HUES64 (cell line): ENCODE data around the gene LGR6.

Source experiments
- H3K27ac ChIP-seq: 2 replicates; pipeline ENCODE4 v1.7.0; 2013; ENCODE audit warnings: low read depth, low read length, inconsistent platforms
- H3K27me3 ChIP-seq: 2 replicates; pipeline ENCODE4 v1.6.1; 2013; ENCODE audit warnings: mild to moderate bottlenecking, low read length; ENCODE audit not compliant: insufficient read depth
- H3K36me3 ChIP-seq: 2 replicates; pipeline ENCODE4 v1.6.1; 2013; ENCODE audit warnings: mild to moderate bottlenecking, low read length; ENCODE audit not compliant: insufficient read depth
- H3K4me1 ChIP-seq: 2 replicates; pipeline ENCODE4 v1.6.1; 2013; ENCODE audit warnings: mild to moderate bottlenecking, low read length, moderate library complexity; ENCODE audit not compliant: insufficient read depth
- H3K4me3 ChIP-seq: 2 replicates; pipeline ENCODE4 v1.5.1; 2013; ENCODE audit warnings: mild to moderate bottlenecking, low read length, moderate library complexity
- H3K9ac ChIP-seq: 2 replicates; pipeline ENCODE4 v1.6.1; 2013; ENCODE audit warnings: mild to moderate bottlenecking, low read depth, low read length
- H3K9me3 ChIP-seq: 2 replicates; pipeline ENCODE4 v1.6.1; 2013; ENCODE audit warnings: low read depth, low read length; ENCODE audit not compliant: insufficient read depth
- WGBS: fragments of 150-250, 120-280 bp; methylation state at CpG from one replicate; pipeline ENCODE4 v1.1.7; 2013; ENCODE audit warnings: missing lambda C conversion rate; 5-methylcytosine and 5-hydroxymethylcytosine counted together

The LGR6 gene

DNA sequence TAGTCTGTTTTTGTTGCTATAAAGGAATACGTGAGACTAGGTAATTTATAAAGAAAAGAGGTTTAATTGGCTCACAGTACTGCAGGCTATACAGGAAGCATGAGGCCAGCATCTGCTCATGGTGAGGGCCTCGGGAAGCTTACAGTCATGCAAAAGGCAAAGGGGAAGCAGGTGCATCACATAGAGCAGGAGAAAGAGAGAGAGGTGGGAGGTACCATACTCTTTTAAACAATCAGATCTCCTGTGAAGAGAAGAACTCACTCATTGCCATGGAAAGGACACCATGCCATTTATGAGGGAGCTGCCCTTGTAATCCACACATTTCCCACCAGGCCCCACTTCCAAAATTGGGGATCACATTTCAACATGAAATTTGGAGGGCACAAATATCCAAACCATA lies 167.6 kb downstream of the LGR6 start:
- H3K27me3 ChIP-seq: no peaks in the 10 kb centered on the region
- H3K27ac ChIP-seq: peak overlapping the region; percentile 84; the same call in 1 of the 2 replicates
- peak overlapping the region; percentile 18 for H3K4me3 ChIP-seq
- no peak overlapping the region for H3K9ac ChIP-seq
- 74% methylated on average over 2 of the region's 2 CpGs for WGBS
- peaks cover 40% of the 10 kb centered on the region for H3K4me1 ChIP-seq
- no peaks in the 10 kb centered on the region for H3K36me3 ChIP-seq
- H3K9me3 ChIP-seq: no peaks in the 10 kb centered on the region

DNA sequence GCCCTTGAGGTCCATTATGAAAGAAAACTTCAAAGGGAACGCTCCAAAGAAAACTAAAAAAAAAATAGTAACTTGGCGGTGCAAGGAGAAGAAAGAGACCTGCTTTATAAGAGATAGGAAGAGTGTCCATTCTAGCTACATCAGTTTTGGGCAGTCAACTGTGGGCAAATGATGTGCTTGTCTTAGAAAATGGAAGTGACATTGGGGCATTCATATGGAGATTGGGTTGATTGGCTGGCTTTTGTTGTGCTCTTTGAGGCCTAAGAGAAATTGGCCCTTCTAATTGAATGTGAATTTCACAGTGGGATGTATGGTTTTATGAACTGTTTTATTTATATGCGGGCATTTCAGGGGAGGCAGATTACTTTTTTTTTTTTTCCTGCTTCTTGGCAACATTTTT lies 168.1 kb downstream of the LGR6 start:
- Histone ChIP-seq H3K4me1 (peaks cover 40% of the 10 kb centered on the region), H3K36me3 (no peaks in the 10 kb centered on the region), H3K27ac (peak overlapping the region; percentile 84; the same call in 1 of the 2 replicates), H3K4me3 (peak overlapping the region; percentile 18), H3K27me3 (no peaks in the 10 kb centered on the region), H3K9ac (no peak overlapping the region), H3K9me3 (no peaks in the 10 kb centered on the region)
- 28% methylated on average over 3 of the region's 3 CpGs for WGBS

DNA sequence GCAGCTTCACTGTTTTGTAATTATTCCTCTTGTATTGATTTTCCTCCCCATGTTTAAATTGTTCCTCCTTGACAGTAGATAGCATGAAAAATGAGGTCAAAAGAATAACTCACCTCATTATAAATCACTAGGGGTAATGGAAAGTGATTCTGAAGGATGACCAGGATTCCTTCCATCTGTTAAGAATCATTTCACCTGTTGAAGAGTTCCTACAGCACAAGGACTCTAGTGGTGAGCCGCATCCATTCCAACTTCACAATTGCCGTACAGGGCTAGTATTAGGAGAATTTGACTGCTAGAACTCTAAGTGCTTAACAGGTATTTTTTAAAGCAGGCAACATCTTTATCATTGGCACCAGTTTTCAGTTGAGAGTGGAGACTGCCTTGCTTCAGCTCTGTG lies 168.6 kb downstream of the LGR6 start:
- Histone ChIP-seq H3K36me3 (no peaks in the 10 kb centered on the region), H3K27me3 (no peaks in the 10 kb centered on the region), H3K4me1 (peaks cover 40% of the 10 kb centered on the region), H3K9me3 (no peaks in the 10 kb centered on the region), H3K9ac (no peak overlapping the region), H3K27ac (peak overlapping the region; percentile 79; the same call in 1 of the 2 replicates), H3K4me3 (peak overlapping the region; percentile 18; the same call in 1 of the 2 replicates)
- WGBS: 76% methylated on average over 2 of the region's 2 CpGs

DNA sequence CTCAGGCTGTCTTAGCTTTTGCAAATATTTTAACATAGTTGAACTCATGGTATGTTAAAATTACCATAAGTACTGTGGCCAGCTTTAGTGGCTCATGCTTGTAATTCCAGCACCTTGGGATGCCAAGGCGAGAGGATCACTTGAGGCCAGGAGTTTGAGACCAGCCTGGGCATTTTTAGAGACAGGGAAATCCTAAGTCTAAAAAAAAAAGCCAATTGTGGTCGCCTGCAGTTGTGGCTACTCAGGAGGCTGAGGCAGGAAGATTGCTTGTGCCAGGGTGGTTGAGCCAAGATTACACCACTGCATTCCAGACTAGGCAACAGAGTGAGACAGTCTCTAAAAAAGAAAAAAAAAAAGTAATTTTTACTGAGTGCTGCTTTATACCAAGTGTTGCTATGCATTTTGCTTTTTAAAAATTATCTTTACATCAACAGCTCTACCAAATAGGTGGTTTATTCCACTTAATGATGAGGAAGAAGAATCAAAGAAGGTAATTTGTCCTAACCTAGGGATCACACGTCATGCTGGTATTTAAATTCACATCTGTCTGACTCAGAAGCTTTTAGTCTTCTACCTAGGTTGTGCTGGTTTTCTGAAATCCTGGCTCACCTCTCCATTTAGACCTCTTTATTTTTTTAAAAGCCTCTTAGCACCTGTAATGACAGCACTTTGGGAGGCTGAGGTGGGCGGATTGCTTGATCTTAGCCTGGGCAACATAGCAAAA lies 171.7 kb downstream of the LGR6 start:
- no peak overlapping the region for H3K9ac ChIP-seq
- H3K27ac ChIP-seq: peak overlapping the region; percentile 28; the same call in 1 of the 2 replicates
- 79% methylated on average over 4 of the region's 4 CpGs for WGBS
- H3K4me3 ChIP-seq: no peak overlapping the region
- no peaks in the 10 kb centered on the region for H3K36me3 ChIP-seq
- H3K27me3 ChIP-seq: no peaks in the 10 kb centered on the region
- H3K4me1 ChIP-seq: peaks cover 35% of the 10 kb centered on the region
- H3K9me3 ChIP-seq: no peaks in the 10 kb centered on the region

DNA sequence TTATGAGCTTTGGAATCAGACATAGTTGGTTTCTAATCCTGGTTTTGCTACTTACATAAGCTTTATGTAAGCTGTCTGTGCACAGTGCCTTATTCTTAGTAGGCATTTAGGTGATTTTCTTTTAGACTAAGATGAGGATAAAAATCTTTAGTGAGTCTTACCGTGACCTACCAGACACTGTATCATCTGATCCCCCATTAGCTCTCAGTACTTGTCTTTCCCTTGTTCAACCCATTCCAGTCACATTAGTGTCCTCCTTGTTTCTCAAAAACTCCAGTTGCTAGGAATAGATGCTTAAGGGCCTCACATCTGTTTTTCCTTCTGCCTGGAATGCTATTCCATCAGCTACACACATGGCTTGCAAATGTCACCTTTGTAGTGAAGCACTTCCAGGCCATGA lies 173.7 kb downstream of the LGR6 start:
- H3K27ac ChIP-seq: no peak overlapping the region
- 88% methylated on average over 1 of the region's 1 CpG for WGBS
- no peaks in the 10 kb centered on the region for H3K36me3 ChIP-seq

More for the DNA sequence above, 173.7 kb downstream of the LGR6 start:
- Histone ChIP-seq H3K9me3 (no peaks in the 10 kb centered on the region), H3K4me1 (peaks cover 24% of the 10 kb centered on the region), H3K4me3 (no peak overlapping the region), H3K27me3 (no peaks in the 10 kb centered on the region), H3K9ac (no peak overlapping the region)
